ENCODE data around the gene ESM1. TPM values are rescaled to one million over a fixed set of nuclear protein-coding genes. Genes with fewer than 3 reads are reported as not detected.

The ESM1 gene
- total RNA-seq, 1 donor from 2014 or later = not detected

DNA sequence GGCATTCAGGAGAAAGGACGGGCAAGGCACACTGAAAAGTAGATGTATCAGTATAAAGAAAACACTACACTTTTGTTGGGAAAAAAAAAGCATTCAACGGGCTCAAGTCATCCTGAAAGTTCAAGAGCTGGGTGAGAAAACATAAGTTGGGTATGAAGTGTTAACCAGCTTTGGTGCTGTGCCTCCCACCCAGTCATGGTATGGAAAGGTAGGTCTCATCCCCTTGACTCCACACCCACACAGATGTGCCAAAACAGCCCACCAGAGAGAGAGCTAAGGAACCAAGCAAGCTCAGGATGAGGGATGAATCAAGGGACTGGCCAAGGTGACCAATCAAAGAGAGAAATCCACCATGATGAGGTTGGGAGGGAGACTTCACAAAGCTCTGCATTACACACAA is 54.7 kb downstream of the ESM1 start:
- H3K27ac Mint-ChIP-seq = no peak overlapping the region
- H3K27me3 Mint-ChIP-seq (ENCODE audit: low read depth) = peaks cover 27% of the 10 kb centered on the region
- no peak overlapping the region for H3K4me3 Mint-ChIP-seq
- H3K36me3 Mint-ChIP-seq = no peaks in the 10 kb centered on the region
- peaks cover 11% of the 10 kb centered on the region for H3K9me3 Mint-ChIP-seq
- H3K4me1 Mint-ChIP-seq = no peaks in the 10 kb centered on the region
- no peak for DNase-seq (ENCODE audit: low spot score in 2 of 2, unreplicated experiment in 2 of 2)
- no peak for TF ChIP-seq CTCF (IDR thresholded peaks at IDR 0.05; ENCODE audit: unreplicated experiment)

Other genes with a start within 250 kb of the ESM1 start
- not detected in 3 replicates for gene GZMK, start 38.7 kb upstream of the ESM1 start, total RNA-seq
- gene GZMA, start 117.1 kb upstream of the ESM1 start, total RNA-seq = not detected in 3 replicates
- 86.4 to 90.3 TPM (median 86.8 TPM) in 3 replicates for gene GPX8, start 174.6 kb upstream of the ESM1 start, total RNA-seq
- 0.09 to 0.16 TPM in 2 of 3 replicates, not detected in the other for gene CDC20B, start 187.6 kb upstream of the ESM1 start, total RNA-seq
- not detected in 3 replicates for gene MCIDAS, start 241.7 kb upstream of the ESM1 start, total RNA-seq
- 0.20 to 0.80 TPM (median 0.45 TPM) in 3 replicates for gene CCNO, start 248.0 kb upstream of the ESM1 start, total RNA-seq